Superior temporal gyrus (tissue), 1 donor: Measurements from ENCODE around the gene MEOX1.

ENCODE experiments used
- DNase-seq: peaks from one replicate; pipeline ENCODE4 v3.0.0-alpha.2; 2016; ENCODE audit errors: extremely low spot score

The MEOX1 gene

DNA sequence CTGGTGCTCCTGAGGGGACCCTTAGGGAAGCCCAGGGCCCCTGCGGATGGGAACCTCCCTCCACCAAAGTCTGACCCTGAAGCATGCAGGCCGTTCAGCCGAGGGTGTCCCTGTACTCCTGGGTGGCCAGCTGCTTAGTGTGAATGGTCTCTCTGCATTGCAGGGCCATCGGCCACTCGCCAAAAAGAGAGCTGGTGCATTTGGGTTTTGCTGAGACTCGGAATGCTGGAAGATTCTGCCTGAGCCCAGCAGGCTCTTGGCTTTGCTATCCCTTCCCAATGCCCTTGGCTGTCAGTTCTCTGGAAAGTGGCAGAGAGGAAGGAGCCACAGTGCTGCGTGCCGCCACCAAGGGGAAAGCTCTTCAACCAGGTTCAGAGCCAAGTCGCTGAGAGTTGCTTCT is 2.8 kb downstream of the MEOX1 start:
- no peak for DNase-seq

DNA sequence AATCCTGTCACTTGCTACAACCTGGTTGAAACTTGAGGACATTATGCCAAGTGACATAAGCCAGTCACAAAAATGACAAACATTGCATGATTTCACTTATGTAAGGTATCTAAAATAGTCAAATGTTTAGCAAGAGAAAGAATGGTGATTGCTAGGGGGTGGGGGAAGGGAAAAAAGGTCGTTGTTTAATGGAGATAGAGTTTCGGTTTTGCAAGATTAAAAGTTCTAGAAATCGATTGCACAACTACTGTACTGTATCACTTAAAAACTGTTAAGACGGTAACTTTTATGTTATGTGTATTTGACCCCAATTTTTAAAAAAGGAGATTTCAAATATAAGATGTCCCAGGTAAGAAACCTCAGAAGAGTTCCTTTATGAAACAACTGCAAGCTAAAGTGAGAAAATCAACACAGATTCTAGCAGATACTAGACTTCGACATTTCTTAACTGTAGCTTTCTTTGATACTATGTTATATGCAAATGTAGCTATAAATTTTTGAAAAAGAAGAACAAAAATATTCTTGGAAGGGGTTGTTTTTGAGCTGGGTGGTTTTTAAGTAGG is 5.9 kb downstream of the MEOX1 start:
- no peak for DNase-seq

DNA sequence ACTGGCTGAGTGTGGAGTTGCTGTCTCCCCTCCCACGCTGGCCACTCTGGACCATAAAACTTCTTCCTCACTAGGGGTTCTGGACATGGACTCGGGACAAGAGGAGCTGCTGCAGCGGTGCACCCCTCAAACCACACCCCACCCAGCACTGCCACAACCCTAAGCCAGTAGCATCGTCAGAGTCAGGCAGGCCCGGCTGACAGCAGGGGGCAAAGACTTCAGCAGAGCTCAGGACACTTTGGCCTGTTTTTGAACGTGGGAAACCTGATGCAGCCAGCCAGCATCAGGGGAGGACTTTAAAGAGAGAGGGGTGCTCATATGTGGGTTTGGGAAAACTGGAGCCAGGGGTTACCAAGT is 9.6 kb downstream of the MEOX1 start:
- no peak for DNase-seq

DNA sequence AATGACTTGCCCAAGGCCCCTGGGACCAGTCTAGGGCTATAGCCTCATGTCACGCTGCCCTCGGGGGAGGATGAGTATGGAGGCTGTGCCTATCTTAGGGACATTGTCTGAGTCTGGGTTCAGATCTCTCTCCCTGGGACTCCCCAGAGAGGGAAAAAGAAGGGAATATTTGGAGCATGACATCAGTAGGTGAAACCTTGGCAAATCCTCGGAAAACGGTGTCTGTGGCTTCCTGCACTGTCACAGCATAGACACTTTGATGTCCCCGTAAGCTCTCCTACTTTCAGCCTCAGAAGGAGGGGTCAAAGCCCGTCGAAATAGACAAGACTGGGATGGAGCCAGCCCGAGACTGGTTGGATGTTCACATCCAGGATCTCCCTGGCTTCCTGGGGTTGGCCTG is 11.3 kb downstream of the MEOX1 start:
- no peak for DNase-seq

DNA sequence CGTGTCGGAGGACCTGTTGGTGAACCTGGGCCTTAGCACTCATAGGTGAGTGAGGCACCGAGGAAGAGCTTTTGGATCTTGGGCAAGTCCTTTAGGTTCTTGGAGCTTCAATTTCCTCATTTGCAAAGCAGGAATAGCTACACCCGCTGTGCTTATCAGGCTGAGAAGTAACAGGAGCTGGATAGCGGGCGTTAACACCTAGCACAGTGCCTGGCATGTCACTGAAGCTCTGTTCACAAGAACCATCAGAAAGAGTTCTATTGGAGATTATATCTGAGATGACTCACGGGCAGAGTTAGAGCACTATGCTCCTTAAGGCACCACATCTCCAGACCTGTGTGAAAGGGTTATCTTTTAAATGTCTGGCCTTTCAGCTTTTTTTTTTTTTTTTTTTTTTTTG is 12.8 kb downstream of the MEOX1 start:
- DNase-seq = no peak

DNA sequence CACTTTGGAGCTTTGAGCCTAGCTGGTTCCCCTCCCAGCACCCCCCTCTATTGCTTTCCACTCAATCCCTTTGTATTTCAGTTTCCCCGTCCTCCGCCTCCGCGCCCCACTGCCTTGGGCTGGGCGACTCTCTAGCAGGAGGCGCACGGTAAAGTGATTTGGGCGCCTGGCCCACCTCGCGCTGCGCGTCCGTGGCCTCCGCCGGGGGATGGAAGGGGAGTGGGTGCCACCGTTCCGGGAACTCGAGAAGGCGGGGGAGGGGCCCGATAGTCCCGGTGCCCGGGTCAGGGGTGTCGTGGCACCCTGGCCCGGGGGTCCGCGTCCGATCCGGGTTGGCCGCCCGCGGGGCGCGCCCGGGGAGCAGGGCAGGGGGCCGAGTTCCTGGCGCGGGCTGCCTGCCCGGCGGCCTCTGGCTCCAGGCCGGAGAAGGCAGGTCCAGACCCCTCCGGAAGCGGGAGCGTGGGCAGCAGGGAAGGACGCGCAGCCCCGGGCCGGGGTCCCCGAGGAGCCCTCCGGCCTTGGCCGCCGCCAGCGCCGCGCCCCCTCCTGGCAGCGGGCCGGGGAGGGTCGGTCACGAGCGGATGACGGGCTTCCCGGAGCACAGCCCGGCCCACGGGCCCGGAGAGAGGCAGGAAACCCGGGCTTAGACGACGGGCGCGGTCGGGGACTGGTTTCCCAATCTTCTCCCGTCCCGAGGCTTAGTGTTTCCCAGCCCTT is 15.8 kb downstream of the MEOX1 start:
- no peak for DNase-seq

DNA sequence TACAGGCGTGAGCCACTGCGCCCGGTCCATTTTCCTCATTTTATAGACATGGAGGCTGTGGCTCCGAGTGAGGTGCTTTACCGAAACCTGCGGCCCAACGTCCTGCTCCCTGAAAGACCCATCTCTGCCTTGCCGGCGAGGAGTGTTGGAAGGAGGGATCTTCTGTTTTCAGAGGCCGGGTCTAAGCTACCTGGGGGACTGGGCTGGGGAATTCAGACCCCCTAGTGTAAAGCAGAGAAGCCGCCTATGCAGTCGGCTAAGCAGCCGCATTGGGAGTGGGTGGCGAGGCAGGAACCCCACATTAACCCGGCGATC is 16.3 kb downstream of the MEOX1 start:
- no peak for DNase-seq

DNA sequence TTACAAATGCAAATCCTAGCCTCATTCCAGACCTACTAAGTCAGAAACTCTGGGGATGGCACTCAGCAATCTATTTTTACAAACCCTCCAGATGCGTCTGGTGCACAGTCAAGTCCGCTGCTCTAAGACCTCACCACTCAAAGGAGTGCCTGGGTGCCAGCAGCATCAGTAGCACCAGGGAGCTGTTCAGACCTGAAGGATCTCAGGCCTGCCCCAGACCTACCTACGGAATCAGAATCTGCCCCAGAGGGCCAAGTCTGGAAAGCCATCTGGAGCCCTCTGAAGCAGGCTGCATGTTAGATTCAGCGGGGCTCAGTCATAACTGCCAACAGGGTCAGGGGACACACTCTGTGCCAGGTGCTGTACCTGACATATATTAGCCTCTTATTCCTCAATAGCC is 17.6 kb downstream of the MEOX1 start:
- DNase-seq = no peak

DNA sequence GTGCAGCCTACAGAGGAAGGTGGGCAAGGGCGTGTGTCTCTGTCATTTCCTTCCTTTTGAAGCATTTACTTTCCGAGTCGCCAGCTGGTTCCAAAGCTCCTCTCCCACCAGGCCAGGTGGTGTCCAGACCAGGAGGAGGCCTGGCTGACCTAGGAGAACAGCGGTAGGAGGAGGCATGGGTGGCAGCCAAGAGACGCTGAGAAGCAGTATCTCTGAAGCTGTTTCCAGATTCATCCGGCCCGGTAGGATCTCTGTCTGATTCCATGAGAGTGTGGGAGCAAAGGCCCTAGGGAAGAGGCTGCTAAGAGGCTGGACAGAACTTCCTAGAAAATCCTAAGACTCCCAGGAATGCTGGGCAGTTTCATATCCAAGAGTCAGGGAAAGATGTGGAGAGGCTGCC is 20.3 kb downstream of the MEOX1 start:
- no peak for DNase-seq

DNA sequence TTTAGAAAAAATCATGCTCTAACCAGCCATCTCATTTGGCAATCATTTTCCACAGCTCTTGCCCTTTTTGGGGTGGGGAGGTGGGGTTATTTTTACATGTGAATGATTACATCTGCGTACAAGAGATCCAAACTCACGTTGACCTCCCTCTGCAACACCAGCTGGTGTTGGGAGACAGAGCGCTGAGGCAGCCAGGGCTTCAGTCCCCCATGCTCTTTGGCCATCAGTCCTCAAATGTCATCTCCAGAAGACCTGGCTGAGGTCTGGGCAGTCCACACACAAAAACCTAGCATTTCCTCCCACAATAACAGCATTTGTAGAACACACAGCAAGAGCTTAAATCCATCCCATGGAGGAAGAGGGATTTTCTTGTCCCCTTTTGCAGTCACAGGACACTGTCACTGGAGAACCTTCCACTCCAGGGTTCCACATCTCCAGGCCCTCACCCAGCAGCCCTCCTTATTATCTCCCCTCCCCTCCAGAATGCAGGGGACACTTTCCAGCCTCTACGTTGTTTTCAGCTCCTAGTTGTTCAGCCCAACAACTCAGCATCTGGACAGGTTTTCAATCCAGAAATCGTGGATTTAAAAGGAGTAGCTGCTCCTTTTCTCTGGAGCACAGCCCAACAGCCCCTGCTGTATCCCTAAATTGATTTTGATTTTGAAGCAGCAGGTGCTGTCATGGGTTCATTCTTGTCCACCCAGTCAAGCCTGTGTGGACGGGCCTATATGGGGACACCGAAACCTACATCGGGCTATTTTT is 21.1 kb downstream of the MEOX1 start:
- DNase-seq = no peak

DNA sequence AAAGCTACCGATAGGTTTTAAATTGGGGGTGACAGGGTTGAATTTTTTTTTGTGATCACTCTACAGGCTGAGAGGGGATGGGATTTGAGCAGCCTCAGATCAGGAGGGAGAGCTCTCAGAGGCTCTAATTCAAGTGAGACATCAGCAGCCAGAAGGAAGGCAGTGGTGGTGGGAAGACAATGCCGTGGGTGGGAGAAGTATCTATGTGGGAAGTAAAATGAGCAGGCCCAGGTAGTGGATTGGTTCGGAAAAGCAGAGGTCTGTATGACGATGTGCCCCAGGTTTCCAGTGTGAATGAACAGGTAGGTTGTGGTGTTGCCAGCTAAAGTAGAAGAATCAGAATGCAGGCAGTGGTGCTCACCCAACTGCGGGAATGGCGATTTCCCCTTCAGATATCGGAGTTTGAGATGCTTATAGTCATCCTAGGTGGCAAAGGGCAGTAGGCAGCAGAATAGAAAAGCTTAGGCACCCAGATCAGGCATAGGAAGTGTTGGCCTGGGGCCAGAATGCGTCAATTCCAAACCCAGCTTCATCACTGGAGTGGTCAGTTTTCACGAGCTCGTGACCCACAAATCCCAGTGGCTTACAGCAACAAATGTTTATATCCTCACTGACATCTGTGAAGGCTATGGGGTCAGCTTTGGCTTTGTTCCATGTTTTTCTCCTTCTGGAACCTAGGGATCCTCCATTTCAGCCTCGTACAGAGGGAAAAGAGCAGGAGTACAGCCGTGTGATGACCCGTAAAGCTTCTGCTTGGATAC is 24.0 kb downstream of the MEOX1 start:
- DNase-seq = no peak

DNA sequence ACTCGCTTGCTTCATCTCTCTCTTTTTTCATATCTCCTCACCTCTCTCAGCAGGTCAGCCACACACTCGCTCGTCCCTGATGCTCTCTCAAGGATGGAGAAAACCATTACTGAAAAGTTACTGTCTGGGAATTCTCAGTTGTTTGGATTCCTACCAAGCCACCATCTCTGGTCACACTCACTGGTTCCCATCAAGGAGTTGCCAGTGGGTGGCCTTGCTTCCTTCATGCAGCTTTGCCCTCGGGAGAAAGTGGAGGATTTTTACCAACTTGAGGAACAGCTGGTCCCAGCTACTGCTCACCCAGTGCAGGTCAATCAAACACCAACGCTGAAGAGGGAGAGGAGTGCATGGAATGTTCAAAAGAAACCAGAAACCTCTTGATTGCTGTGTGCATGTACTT is 25.3 kb downstream of the MEOX1 start:
- no peak for DNase-seq

DNA sequence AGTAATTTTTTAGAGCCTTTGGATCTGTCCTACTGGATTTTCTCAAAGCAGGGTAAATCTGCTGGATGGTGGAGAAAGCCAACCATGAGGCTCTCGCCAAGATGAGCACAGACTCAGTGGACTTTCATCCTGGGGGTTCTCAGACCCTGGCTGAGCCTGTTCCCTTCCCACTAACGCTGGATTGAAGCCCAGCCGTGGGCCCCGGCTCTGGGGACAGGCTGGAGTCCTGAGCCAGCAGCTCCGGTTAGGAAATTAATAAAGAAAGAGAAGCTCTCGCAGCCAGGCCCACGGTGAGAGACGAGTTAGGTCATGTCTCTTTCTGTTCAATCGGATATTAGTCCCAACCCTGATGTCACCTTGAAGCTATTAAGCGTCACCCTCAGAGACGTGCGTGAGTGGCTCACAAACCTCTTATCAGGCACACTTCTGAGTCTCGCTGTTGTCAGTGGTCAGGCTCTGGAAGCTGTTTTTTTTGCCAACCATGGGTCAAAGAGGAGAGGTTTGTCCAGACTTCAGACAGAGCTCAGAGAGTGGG is 27.1 kb downstream of the MEOX1 start:
- DNase-seq = no peak

DNA sequence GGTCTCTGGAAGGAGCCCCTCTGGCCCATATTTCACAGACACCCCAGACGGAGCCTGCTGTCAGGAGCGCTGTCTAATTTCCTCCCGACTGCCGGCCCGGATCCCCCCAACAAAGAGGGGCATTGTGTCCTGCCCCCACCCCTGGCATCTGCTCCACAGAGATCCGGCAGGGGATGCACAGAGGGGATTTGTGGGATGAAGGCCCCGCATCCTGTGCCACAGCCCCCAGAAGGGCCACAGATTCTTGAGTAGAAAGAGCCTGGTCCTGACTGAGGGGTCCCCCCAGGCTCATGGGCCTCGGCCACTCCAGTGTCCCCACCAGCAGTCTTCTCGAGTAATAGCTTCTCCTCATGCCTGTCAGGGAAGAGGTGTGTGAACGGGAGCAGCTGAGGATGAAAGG is 29.5 kb downstream of the MEOX1 start:
- DNase-seq = no peak

DNA sequence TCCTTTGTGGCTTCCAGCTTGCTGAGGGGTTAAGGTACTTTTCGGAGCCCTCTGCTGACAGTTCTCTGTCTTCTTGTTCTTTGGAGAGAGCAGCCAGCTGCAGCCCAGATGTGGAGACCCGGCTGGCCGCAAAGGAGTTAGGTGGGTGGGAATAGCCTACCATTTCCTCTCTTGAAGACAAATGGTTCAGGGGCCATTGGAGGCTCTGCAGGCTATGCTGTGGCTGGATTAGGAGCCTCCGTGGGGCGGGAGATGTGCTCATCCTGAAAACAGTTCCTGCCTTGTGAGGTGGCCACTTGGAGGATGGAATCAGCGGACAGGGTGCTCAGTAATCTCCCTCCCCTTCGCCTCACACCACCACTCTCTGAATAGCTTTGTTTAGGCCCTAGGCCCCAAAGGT is 30.3 kb downstream of the MEOX1 start:
- no peak for DNase-seq

DNA sequence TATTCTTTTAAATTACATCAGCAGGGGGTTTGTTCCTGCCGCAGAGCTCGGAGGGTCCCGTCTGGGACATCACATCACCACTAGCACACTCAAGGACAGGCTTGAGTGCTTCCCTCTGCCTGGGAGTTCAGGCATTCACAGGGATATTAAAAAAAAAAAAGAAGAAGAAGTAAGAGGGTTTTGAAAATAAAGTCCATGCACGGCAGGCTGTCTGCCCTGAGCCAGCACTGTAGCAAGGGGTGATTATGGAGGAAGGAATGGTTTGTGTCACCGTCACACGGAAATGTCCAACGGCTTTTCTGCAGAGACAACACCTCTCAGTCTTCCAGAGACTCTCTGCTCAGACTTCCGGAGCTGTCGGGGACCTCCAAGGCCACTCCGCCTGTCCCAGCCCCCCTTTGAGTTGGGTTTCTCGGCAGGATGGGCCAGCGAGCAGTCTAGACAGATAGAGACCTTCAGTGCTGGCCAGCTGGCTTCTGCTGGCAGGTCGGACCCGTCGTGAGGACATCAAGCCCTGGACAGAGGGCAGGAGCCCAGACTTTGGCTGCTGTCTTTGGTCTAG is 33.6 kb downstream of the MEOX1 start:
- no peak for DNase-seq

DNA sequence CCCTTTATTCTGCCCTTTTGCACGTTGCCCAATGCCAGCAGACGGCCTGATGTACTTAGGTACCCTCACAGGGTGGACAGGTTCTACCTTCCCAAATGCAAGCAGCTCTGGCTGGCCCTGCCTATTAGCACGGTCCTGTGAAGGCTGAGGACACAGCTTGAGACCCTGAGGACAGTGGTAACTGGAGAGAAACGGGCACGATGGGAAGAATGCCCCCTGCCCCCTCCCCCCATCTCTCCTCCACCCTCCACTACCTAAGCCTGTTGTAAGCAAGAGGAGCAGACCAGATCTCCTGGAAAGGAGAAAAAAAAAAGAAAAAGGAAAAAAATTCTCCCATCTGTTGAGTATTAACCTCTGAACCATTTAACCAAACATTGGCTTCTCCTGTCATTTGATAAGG is 34.1 kb downstream of the MEOX1 start:
- DNase-seq = no peak

DNA sequence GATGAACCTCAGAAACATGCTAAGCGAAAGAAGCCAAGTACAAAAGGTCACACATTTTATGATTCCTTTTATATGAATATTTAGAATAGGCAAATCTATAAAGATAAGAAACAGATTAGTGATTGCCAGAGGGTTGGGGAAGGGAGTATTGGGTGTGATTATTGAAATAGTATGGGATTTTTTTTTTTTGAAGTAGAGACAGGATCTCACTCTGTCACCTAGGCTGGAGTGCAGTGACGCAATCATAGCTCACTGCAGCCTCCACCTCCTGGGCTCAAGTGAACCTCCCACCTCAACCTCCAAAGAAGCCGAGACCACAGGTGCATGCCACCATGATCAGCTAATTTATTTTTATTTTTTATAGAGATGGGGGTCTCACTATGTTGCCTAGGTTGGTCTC is 35.7 kb downstream of the MEOX1 start:
- no peak for DNase-seq

DNA sequence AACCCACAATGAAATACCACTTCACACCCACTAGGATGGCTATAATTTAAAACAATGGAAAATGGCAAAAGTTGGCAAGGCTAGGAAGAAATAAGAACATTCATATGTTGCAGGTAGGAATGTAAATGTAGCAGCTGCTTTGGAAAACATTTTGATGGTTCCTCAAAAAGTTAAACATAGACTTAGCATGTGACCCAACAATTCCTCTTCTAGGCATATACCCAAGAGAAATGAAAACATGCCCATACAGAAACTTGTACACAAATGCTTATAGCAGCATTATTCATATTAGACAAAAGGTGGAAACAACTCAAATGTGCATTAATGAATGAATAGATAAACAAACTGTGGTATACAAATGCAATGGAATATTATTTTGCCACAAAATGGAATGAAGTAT is 36.1 kb downstream of the MEOX1 start:
- DNase-seq = no peak

DNA sequence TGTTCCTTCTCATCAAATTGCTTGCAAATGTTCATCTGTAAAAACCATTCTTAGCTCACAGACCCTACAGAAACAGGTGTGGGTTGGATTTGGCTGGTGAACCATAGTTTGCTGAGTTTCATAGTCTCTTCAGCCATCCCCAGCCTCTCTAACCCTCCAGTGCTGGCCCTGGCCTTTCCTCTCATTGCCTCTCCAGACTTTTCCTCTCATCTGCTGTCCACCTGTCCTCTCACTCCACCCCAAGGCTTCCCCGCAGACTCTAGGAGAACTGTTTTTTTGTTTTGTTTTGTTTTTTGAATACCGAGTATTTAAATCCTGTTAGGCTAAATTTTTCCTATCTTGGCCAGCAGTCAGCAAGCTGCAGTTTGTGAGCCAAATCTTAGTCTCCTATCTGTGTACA is 41.1 kb downstream of the MEOX1 start:
- no peak for DNase-seq

DNA sequence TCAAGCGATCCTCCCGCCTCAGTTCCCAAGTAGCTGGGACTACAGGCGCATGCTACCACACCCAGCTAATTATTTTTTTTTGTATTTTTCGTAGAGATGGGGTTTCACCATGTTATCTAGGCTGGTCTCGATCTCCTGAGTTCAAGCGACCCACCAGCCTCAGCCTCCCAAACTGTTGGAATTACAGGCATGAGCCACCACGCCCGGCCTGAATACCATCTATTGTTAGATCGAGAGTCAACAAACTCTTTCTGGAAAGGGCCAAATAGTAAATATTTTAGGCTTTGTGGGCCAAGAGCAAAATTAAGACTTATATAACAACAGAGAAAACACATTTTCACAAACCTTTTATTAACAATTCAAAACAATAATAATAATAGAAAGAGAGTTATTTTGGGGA is 41.6 kb downstream of the MEOX1 start:
- no peak for DNase-seq

DNA sequence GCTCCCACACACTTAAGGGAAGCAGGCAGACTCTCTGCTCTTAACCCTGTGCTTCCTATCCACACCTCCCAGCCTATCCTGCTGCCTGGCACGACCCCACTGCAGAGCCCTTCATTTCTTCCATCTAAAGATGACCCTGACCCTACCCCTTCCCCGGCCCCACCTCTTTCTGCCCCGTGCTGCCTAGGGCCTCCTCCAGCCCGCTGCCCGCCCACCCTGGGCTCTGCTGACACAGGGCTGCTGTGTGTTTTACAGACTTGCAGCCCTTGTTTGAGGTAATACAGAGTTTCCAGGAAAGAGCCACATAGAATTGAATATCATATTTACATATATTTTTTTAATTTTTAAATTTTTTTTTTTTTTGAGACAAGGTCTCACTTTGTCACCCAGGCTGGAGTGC is 42.0 kb downstream of the MEOX1 start:
- DNase-seq = no peak
